Epidermal melanocyte (primary cell): ENCODE results near the gene MUC3A.
A peak's percentile ranks its signal among the peaks of the same experiment; 100 is the strongest.

Experiments
- DNase-seq: peaks from one replicate; pipeline ENCODE4 v3.0.0; 2011; ENCODE audit warnings: low spot score; ENCODE audit not compliant: insufficient read length

MUC3A gene

DNA sequence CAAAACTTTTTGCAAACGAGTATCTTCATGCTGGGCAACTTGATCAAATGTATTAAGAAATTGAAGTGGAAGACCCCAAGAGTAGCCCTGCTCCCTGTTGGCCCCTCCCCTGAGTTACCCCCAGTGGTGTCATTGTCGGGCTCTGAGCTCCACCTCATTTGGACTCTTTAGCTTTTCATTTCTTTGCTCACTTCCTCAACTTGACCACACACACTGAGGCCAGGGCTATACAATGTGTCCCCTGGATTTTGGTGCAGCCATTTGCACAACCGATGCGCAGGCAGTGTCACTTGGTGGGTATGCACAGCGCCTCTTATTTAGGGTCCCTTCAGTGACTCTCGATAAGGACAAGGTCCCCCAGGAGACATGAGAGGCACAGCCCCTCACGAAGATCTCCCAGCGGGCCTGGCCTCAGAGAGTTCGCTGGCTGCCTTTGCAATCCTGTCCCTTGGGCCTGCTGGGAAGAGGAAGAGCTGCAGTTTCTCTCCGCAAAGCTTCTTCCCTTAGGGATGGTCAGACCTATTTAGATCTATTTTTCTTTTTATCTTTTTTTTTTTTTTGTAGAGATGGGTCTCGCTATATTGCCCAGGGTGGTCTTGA lies 2.5 kb upstream of the MUC3A start:
- no peak for DNase-seq

DNA sequence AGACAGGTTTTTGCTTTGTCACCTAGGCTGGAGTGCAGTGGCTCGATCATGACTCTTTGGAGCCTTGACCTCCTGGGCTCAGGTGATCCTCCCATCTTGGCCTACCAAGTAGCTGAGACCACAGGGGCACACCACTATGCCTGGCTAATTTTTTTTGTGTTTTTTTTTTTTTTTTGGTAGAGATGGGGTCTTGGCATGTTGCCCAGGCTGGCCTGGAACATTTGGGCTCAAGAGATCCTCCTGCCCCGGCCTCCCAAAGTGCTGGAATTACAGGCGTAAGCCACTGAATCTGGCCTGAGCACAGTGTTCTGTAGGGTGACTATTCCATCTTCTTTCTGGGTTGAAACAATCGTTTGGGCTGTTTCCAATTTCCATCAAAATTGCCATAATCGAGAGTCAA lies 1.5 kb upstream of the MUC3A start:
- DNase-seq = no peak

- no peak for DNase-seq
Measured at GRCh38 chr7:100949933-100950443, 654 bp downstream of the MUC3A start.

DNA sequence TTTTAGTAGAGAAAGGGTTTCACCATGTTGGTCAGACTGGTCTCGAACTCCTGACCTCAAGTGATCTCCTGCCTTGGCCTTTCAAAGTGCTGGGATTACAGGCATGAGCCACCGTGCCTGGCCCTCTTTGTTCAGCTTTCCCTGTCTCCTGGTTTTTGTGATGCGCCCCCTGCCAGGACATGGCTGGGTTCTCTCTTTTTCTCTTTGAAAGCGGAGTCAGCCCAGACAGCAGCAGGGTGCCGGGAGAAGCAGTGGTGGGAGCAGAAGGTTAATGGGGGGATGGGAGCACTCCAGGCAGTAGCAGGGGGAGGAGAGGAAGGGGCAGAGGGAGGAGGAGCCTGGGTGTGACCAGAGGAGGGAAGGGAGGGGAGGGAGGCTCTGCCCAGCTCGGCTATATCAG lies 1.8 kb downstream of the MUC3A start:
- DNase-seq = no peak

DNA sequence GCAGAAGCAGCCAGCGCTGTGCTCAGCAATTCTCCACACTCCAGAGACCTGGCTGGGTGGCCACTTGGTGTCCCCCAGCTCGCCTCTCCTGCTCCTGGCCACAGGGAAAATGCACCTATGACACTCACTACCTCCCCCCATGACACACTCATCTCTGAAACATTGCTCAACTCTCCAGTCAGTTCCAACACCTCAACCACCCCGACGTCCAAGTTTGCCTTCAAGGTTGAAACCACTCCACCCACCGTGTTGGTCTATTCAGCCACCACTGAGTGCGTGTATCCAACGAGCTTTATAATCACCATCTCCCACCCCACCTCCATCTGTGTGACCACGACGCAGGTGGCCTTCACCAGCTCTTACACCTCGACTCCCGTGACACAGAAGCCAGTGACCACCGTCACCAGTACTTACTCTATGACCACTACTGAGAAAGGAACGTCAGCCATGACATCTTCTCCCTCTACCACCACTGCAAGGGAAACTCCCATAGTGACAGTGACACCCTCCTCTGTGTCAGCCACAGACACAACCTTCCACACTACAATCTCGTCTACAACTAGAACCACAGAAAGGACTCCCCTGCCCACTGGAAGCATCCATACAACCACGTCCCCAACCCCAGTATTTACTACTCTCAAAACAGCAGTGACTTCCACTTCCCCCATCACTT lies 2.7 kb downstream of the MUC3A start:
- peak; percentile 14 for DNase-seq

GRCh38 chr7:100952641-100953040 lies 3.3 kb downstream of the MUC3A start:
- peak; percentile 16 for DNase-seq

GRCh38 chr7:100957832-100958421 lies 8.6 kb downstream of the MUC3A start:
- no peak for DNase-seq

- DNase-seq = no peak
Measured at GRCh38 chr7:100959894-100960293, 10.6 kb downstream of the MUC3A start.

- DNase-seq = no peak
Measured at GRCh38 chr7:100962537-100962936, 13.2 kb downstream of the MUC3A start.

DNA sequence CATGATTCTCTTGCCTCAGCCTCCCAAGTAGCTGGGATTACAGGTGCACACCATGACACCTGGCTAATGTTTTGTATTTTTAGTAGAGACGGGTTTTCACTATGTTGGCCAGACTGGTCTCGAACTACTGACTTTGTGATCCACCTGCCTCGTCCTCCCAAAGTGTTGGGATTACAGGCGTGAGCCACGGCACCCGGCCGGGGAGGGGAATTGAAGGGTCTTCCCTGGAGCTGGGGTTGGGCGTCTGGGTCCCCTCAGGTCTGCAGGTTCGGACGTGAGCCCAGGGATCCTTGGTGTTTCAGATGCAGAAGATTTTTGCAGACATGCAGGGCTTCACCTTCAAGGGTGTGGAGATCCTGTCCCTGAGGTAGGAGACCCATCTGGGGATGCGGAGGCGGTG lies 14.1 kb downstream of the MUC3A start:
- DNase-seq = peak; percentile 3

DNA sequence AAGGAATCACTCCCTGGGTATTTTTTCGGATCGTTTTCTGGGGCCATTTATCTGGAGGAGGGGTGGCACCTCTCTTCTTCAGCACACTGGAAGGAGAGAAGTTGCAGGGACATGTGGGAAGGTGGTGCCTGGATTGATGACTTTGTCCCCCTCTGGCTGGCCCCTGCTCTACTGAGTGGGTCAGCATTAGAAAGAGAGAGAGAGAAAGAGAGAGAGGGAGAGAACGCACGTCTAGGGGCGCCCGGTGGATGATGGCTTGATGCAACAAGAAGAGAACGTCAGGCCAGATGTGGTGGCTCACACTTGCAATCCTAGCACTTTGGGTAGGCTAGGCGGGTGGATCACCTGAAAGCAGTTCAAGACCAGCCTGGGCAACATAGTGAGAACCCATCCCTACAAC lies 14.5 kb downstream of the MUC3A start:
- peak; percentile 1 for DNase-seq

DNA sequence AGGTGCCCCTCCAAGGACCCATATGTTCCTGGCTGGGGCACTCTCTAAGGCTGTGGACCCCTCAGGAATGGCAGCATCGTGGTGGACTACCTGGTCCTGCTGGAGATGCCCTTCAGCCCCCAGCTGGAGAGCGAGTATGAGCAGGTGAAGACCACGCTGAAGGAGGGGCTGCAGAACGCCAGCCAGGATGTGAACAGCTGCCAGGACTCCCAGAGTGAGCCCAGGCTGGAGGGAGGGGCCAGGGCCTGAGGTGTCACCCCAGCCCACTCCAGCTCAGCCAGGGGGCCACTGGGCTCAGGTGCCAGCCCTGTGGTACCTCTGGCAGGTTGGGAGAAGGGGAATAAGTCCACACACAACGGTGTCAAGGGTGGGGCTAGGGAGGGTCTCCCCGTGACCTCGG lies 15.3 kb downstream of the MUC3A start:
- peak; percentile 15 for DNase-seq

DNA sequence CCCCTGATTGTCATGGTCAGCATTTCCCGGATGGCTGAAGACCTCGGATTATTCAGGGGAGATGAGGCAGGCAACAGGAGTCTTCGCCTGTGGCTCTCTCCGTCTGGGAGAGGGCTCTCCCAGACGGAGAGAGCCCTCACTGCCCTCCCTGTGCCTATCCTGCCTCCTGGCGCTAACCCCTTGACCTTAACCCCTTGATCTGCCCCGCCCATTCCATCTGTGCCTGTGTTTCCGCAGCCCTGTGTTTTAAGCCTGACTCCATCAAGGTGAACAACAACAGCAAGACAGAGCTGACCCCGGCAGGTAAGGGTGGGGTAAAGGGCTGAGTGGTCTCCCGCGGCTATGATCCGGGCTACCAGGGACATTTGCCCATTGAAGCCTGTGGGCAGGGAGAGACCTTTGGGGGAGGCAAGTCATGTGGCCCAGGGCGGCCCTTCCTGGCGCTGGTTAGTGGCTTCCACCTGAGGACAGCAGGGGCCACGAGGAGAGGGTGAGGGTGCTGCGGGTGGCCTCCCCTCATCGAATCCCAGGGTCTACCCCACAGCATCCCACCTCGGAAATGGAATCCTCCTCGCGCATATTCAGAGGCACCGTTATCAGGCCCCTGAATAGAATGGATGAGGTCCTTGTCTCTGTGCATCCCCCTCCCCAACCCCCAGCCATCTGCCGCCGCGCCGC lies 15.8 kb downstream of the MUC3A start:
- peak; percentile 11 for DNase-seq

DNA sequence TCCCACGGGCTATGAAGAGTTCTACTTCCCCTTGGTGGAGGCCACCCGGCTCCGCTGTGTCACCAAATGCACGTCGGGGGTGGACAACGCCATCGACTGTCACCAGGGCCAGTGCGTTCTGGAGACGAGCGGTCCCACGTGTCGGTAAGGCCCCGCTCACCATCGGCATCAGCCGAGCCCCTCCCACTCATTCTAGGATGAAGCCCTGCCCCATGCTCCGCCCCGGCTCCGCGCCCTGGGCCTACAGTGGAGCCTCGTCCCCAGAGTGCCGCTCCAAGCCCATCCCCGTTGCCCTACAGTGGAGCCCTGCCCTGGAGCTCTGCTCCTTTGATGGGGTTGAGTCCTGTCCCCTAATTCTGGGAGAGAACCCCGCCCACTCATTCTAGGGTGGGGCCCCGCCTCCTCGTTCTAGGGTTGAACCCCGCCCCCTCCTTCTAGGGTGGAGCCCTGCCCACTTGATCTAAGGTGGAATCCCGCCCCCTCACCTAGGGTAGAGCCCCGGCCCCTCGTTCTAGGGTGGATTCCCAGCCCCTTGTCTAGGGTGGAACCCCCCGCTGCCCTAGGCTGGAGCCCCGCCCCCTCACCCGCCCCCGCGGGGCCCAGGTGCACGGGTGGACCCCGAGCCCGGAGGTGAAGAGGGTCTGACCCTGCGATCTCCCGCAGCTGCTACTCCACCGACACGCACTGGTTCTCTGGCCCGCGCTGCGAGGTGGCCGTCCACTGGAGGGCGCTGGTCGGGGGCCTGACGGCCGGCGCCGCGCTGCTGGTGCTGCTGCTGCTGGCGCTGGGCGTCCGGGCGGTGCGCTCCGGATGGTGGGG lies 16.6 kb downstream of the MUC3A start:
- DNase-seq = no peak

DNA sequence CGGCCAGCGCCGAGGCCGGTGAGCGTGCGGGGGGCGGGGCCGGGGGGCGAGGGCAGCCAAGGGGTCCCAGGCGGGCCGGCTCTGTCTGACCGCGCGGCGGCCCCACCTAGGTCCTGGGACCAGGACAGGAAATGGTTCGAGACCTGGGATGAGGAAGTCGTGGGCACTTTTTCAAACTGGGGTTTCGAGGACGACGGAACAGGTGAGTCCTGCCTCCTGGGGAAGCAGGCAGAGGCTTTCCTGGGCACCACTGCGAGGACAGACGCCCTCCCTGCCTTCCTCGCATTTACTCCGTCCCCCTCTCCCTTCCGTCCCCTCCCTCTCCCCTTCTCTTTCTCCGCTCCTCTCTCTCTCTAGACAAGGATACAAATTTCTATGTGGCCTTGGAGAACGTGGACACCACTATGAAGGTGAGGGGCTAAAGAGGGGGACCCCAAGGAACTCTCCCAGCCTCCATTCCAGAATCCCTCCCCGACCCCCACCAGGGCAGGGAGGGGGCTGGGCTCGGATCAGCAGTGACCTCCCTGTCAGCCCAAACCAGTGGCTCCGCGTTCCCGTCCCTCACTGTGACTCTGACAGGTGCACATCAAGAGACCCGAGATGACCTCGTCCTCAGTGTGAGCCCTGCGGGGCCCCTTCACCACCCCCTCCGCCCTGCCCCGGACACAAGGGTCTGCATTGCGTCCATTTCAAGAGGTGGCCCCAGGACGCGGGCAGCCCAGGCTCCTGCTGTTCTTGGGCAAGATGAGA lies 17.4 kb downstream of the MUC3A start:
- no peak for DNase-seq

DNA sequence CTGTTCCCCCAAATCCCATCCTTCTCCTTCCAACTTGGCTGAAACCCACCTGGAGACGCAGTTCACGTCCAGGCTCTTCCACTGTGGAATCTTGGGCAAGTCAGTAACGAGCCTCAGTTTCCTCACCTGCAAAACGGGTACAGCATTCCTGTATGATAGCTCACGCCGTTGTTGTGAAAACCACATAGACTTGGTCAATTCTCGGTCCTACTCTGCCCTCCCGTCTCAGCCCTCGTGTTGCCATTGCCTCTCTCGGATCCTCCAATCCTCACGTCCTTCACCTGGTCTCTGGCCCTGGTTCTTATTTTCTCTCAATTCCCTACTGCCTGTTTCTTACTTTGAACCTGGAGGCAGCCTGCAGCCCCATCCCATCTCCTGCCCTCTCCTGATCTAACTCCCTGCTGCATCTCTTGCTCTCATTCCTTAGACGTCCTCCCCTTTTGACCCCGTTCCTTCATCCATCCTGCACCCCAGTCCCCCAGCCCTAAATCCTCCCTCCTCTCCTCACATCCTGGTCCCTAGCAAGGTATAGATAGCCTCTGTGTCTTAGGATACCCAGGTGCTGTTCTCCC lies 18.0 kb downstream of the MUC3A start:
- DNase-seq = no peak

DNA sequence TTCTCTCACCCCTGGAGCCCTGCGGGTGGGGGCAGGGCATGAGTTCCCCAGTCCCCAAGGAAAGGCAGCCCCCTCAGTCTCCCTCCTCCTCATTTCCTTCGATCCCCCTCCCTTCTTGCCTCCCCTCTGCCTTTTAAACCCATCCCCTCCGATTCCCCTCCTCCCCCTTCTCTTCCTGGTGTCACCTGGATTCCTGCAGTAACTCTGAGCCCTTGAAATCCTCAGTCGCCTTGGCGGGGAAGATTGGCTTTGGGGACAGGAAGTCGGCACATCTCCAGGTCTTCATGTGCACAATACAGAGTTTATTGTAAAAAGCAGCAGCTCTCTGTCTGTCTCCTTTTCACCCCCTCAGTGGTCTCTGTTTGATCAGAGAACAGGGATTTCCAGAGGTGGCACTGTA lies 18.7 kb downstream of the MUC3A start:
- no peak for DNase-seq

DNA sequence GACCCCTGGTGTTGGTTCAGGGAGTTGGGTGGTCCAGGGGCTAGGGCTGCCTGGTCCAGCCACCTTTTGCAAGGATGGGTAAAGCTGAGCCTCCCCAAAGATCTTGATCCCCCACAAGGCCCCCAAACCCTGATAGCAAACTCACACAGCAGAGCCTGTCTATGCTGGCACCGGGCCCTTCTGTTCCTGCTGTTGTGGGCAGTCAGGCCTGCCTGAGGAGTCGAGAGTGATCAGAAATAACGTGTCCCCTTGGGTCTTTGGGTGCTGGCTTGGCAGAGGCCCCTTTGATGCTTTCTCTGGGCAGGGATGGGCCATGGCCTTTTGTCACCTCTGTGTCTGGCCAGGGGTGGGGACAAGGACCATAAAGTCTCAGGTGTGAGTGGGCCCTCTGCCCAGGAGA lies 19.3 kb downstream of the MUC3A start:
- DNase-seq = no peak

DNA sequence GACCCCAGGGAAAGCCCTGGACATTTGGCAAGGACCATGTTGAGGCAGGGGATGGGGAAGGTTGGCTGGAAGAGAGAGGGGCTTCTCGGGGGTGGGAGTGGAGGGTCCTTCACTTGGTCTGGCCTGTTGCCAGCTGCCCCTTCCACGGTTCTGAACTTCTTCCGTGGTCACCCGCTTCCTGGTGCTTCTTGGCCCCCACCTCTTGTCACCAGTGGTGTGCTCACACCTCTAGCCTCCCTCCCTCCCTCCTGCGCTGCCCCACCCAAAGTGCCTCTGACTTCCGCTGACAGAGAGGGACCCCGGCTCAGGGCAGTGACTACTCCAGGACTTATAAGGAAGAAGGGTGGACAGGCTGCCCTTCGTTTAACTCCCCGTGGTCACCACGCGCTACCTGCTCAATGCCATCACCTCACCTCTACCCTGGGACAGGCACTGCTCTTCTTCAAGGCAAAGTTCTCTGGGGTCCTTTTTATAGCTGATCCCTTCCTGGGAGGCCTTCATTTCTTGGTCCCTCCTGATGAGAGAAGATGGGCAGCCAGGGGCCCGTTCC lies 19.8 kb downstream of the MUC3A start, which contains the start of gene MUC12:
Gene MUC12, plus strand, starts transcription at position 500 of the 550 bp plus-strand sequence. CDS start 58 bp downstream, outside the sequence.
- peak; percentile 2 for DNase-seq
